HepG2 (cell line): Measurements from ENCODE around the gene GJD3. TPM values are rescaled to one million over a fixed set of nuclear protein-coding genes. Genes with fewer than 3 reads are reported as not detected.

Source experiments
- DBP ChIP-seq: sonication (generic); formaldehyde crosslinking; IDR thresholded peaks from 2 replicates; pipeline ENCODE4 v1.4.0; 2020; ENCODE audit warnings: missing genetic modification reagents; ENCODE audit errors: not compliant biosample characterization
- FOXP1 ChIP-seq, 2 experiments: fragments of 450-650 bp in 1 of 2; IDR thresholded peaks; 2 replicates each; pipeline ENCODE4 v1.6.1; 2017 to 2018; ENCODE audit warnings: antibody characterized with exemption in 1 of 2
- ISL2 ChIP-seq: sonication (generic); formaldehyde crosslinking; IDR thresholded peaks from 2 replicates; pipeline ENCODE4 v1.5.0; 2020; ENCODE audit warnings: missing genetic modification reagents
- JDP2 ChIP-seq: sonication (generic); formaldehyde crosslinking; IDR thresholded peaks from 2 replicates; pipeline ENCODE4 v1.8.1; 2022; ENCODE audit warnings: missing genetic modification reagents, borderline replicate concordance
- MAZ ChIP-seq, 2 experiments: sonication (generic) in 1 of 2; formaldehyde crosslinking in 1 of 2; IDR thresholded peaks; 2 replicates each; pipeline versions ENCODE4 v1.5.0 to v1.6.1; 2012 to 2020; ENCODE audit warnings: low read depth in 2 of 2, mild to moderate bottlenecking in 2 of 2, borderline replicate concordance in 1 of 2, improper control_type of control experiment in 1 of 2, low read length in 1 of 2, missing genetic modification reagents in 1 of 2, moderate library complexity in 1 of 2
- MED8 ChIP-seq: sonication (generic); formaldehyde crosslinking; IDR thresholded peaks from 2 replicates; pipeline ENCODE4 v1.8.1; 2023; ENCODE audit warnings: mild to moderate bottlenecking, missing genetic modification reagents; ENCODE audit not compliant: insufficient replicate concordance
- MYPOP ChIP-seq: sonication (generic); formaldehyde crosslinking; IDR thresholded peaks from 2 replicates; pipeline ENCODE4 v1.8.1; 2023; ENCODE audit warnings: mild to moderate bottlenecking, moderate library complexity, missing genetic modification reagents
- SIX4 ChIP-seq: sonication (generic); formaldehyde crosslinking; IDR thresholded peaks from 2 replicates; pipeline ENCODE4 v1.4.0; 2020; ENCODE audit warnings: missing genetic modification reagents
- SNAI1 ChIP-seq: sonication (generic); formaldehyde crosslinking; IDR thresholded peaks from 2 replicates; pipeline ENCODE4 v1.5.0; 2020; ENCODE audit warnings: mild to moderate bottlenecking, missing genetic modification reagents, borderline replicate concordance
- SP140L ChIP-seq: sonication (generic); formaldehyde crosslinking; IDR thresholded peaks from 2 replicates; pipeline ENCODE4 v1.4.0; 2020; ENCODE audit warnings: missing genetic modification reagents, borderline replicate concordance
- TEAD3 ChIP-seq: optimal IDR thresholded peaks from 2 replicates; pipeline ENCODE3; 2016; ENCODE audit warnings: borderline replicate concordance
- ZNF275 ChIP-seq: sonication (generic); formaldehyde crosslinking; IDR thresholded peaks from 2 replicates; pipeline ENCODE4 v1.8.0; 2022; ENCODE audit warnings: missing genetic modification reagents, mild to moderate bottlenecking, inconsistent platforms, borderline replicate concordance
- ZNF383 ChIP-seq: sonication (generic); formaldehyde crosslinking; IDR thresholded peaks from 2 replicates; pipeline ENCODE4 v1.4.0; 2020; ENCODE audit warnings: missing genetic modification reagents, mild to moderate bottlenecking, borderline replicate concordance
- ZNF746 ChIP-seq: sonication (generic); formaldehyde crosslinking; IDR thresholded peaks from 2 replicates; pipeline ENCODE4 v1.8.0; 2022; ENCODE audit warnings: mild to moderate bottlenecking, missing genetic modification reagents
- polyA plus RNA-seq, 8 experiments: library from polyadenylated mRNA; depleted of rRNA in 3 of 8; stranded (reverse) in 7 of 8; unstranded in 1 of 8; fragments of >200 nt; fragmentation: Illumina TruSeq in 4 of 8; extraction: Trizol in 4 of 8; gene quantifications; 2 replicates each; pipeline versions ENCODE4 v1.2.1 to v1.2.3, GENCODE V29; 2011 to 2016; ENCODE audit warnings: low read depth in 4 of 8, missing spikeins in 1 of 8, mixed read lengths in 1 of 8; ENCODE audit not compliant: insufficient read depth in 1 of 8
- total RNA-seq, 5 experiments: library from RNA; depleted of rRNA; stranded (reverse); fragments of >200 nt; fragmentation: Illumina TruSeq; extraction: Trizol; gene quantifications; 2 replicates each; pipeline ENCODE4 v1.2.3, GENCODE V29; 2016; ENCODE audit warnings: low read depth in 1 of 5
- TF ChIP-seq, protein P1 (sequence below): sonication (generic); formaldehyde crosslinking; IDR thresholded peaks from 2 replicates; pipeline ENCODE4 v1.9.0; 2022; ENCODE audit warnings: missing genetic modification reagents, mild to moderate bottlenecking, borderline replicate concordance
- TF ChIP-seq, protein P2 (sequence below): sonication (generic); formaldehyde crosslinking; IDR thresholded peaks from 2 replicates; pipeline ENCODE4 v1.5.1; 2020; ENCODE audit warnings: mild to moderate bottlenecking, missing genetic modification reagents, moderate library complexity

Gene GJD3
- total and polyA plus RNA-seq, 2 of the 13 experiments (the other 11 are each of a cell fraction or from before 2014, with no cell fraction given), result not detected

DNA sequence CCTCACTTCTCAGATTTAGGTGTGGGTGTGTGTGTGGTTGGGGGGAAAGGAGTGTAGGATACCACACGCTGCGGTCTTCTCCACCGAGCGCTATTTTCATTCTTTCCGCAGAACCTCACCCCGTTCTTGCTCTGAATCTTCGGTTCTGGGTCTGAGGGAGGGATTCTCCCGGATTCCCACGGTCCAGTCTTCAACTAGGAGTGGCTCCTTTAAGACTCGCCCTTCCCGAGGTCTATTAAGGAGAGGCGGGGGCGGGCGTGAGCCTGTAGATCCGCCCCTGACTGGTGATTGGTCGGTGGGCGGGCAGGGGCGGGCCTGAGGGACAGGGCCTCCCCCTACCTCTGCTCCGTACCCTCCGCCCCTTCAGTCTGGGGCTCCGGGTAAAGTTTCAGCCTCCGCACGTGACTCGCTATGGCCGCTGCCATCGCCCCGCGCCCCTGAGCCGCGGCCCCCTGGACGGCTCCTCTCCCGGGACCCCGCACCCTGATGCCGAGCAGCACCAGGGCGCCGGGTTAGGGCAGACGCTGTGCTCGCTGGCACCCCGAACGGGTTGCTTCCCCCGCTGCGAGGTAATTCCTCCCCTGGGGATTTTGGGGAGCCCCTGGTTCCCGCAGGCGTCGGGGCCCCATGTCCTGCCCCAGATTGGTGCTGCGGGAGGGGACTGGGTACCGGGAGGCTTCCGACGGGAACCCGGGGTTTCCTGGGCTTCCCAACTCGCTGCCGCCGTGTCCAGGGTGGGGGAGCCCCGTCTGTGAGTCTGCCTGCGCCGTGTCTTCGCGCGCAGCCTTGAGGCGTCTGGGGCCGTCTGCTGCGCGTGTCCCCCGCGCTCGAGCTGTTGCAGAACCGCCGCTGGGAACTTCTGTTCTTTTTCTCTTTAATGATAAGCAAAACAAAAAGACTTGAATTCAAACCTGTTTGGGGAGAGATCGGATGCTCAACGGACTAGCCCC is 46.4 kb downstream of the GJD3 start (continued):
- TF ChIP-seq SNAI1 (CRISPR knock-in tag) (peak; percentile 93), ZNF275 (CRISPR knock-in tag) (no peak; the same call in 1 of the 2 replicates), MAZ (IDR thresholded peaks at IDR 0.05; ENCODE audit: borderline replicate concordance, low read depth, low read length) (peak; percentile 46; the same call in 1 of the 2 replicates), MAZ (CRISPR knock-in tag; IDR thresholded peaks at IDR 0.05; ENCODE audit: low read depth) (peak; percentile 64; the same call in 1 of the 2 replicates), ZNF746 (CRISPR knock-in tag) (peak; percentile 80; the same call in 1 of the 2 replicates), JDP2 (CRISPR knock-in tag) (no peak), TEAD3 (CRISPR knock-in tag) (no peak), SP140L (CRISPR knock-in tag) (peak; percentile 37; the same call in 1 of the 2 replicates), FOXP1 (IDR thresholded peaks at IDR 0.05) (no peak), FOXP1 (CRISPR knock-in tag; IDR thresholded peaks at IDR 0.05) (no peak), ISL2 (peak; percentile 58; the same call in 1 of the 2 replicates), MYPOP (CRISPR knock-in tag) (peak; percentile 93; the same call in 1 of the 2 replicates), ZNF383 (CRISPR knock-in tag) (no peak), MED8 (CRISPR knock-in tag) (peak; percentile 42), DBP (CRISPR knock-in tag) (no peak), SIX4 (CRISPR knock-in tag) (peak; percentile 57; the same call in 1 of the 2 replicates)
- TF ChIP-seq, protein P1, sequence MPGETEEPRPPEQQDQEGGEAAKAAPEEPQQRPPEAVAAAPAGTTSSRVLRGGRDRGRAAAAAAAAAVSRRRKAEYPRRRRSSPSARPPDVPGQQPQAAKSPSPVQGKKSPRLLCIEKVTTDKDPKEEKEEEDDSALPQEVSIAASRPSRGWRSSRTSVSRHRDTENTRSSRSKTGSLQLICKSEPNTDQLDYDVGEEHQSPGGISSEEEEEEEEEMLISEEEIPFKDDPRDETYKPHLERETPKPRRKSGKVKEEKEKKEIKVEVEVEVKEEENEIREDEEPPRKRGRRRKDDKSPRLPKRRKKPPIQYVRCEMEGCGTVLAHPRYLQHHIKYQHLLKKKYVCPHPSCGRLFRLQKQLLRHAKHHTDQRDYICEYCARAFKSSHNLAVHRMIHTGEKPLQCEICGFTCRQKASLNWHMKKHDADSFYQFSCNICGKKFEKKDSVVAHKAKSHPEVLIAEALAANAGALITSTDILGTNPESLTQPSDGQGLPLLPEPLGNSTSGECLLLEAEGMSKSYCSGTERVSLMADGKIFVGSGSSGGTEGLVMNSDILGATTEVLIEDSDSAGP (CRISPR knock-in tag), result peak; percentile 100
- TF ChIP-seq, protein P2, sequence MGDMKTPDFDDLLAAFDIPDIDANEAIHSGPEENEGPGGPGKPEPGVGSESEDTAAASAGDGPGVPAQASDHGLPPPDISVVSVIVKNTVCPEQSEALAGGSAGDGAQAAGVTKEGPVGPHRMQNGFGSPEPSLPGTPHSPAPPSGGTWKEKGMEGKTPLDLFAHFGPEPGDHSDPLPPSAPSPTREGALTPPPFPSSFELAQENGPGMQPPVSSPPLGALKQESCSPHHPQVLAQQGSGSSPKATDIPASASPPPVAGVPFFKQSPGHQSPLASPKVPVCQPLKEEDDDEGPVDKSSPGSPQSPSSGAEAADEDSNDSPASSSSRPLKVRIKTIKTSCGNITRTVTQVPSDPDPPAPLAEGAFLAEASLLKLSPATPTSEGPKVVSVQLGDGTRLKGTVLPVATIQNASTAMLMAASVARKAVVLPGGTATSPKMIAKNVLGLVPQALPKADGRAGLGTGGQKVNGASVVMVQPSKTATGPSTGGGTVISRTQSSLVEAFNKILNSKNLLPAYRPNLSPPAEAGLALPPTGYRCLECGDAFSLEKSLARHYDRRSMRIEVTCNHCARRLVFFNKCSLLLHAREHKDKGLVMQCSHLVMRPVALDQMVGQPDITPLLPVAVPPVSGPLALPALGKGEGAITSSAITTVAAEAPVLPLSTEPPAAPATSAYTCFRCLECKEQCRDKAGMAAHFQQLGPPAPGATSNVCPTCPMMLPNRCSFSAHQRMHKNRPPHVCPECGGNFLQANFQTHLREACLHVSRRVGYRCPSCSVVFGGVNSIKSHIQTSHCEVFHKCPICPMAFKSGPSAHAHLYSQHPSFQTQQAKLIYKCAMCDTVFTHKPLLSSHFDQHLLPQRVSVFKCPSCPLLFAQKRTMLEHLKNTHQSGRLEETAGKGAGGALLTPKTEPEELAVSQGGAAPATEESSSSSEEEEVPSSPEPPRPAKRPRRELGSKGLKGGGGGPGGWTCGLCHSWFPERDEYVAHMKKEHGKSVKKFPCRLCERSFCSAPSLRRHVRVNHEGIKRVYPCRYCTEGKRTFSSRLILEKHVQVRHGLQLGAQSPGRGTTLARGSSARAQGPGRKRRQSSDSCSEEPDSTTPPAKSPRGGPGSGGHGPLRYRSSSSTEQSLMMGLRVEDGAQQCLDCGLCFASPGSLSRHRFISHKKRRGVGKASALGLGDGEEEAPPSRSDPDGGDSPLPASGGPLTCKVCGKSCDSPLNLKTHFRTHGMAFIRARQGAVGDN, result peak; percentile 96
